Liver (tissue), 9 donors: Measurements from ENCODE around the gene MKS1. TPM values are rescaled to one million over a fixed set of nuclear protein-coding genes. Genes with fewer than 3 reads are reported as not detected.
A peak's percentile ranks its signal among the peaks of the same experiment; 100 is the strongest.

Source experiments
- DNase-seq: peaks from one replicate; pipeline ENCODE4 v3.0.0-alpha.2; 2017; ENCODE audit warnings: low spot score
- H3K27ac ChIP-seq, 2 donors: one replicate each; pipeline ENCODE4 v1.7.0; 2013; ENCODE audit warnings: inconsistent platforms in 2 of 2, low read length in 2 of 2, control low read depth in 1 of 2, low read depth in 1 of 2, mild to moderate bottlenecking in 1 of 2
- H3K27me3 ChIP-seq, 4 donors: one replicate each; pipeline versions ENCODE4 v1.6.1 to v1.7.0; 2013; ENCODE audit warnings: low read length in 3 of 4, inconsistent platforms in 1 of 4, mild to moderate bottlenecking in 1 of 4, moderate library complexity in 1 of 4; ENCODE audit not compliant: control insufficient read depth in 4 of 4, insufficient read depth in 4 of 4
- H3K36me3 ChIP-seq, 4 donors: one replicate each; pipeline versions ENCODE4 v1.6.1 to v1.7.0; 2013; ENCODE audit warnings: low read length in 3 of 4, mild to moderate bottlenecking in 3 of 4, low read depth in 1 of 4, moderate library complexity in 1 of 4; ENCODE audit not compliant: control insufficient read depth in 4 of 4, insufficient read depth in 3 of 4
- H3K4me1 ChIP-seq, 4 donors: one replicate each; pipeline versions ENCODE4 v1.6.1 to v1.7.0; 2013; ENCODE audit warnings: low read length in 3 of 4, mild to moderate bottlenecking in 3 of 4, moderate library complexity in 1 of 4; ENCODE audit not compliant: control insufficient read depth in 4 of 4, insufficient read depth in 4 of 4
- H3K4me3 ChIP-seq, 3 donors: one replicate each; pipeline versions ENCODE4 v1.6.1 to v1.7.0; 2013; ENCODE audit warnings: low read length in 3 of 3, control low read depth in 1 of 3, low read depth in 1 of 3, mild to moderate bottlenecking in 1 of 3
- H3K9ac ChIP-seq, 2 donors: one replicate each; pipeline ENCODE4 v1.7.0; 2013; ENCODE audit warnings: low read length in 2 of 2, mild to moderate bottlenecking in 2 of 2, moderate library complexity in 2 of 2, control low read depth in 1 of 2, low read depth in 1 of 2
- H3K9me3 ChIP-seq, 4 donors: one replicate each; pipeline versions ENCODE4 v1.6.1 to v1.7.0; 2013; ENCODE audit warnings: low read length in 3 of 4; ENCODE audit not compliant: control insufficient read depth in 4 of 4
- CTCF ChIP-seq: fragments of 150-350 bp; IDR thresholded peaks from 2 replicates; pipeline ENCODE4 v1.5.1; 2017; ENCODE audit warnings: improper control_type of control experiment, low read depth, low read length; ENCODE audit not compliant: missing input control
- EGR1 ChIP-seq, 2 donors: IDR thresholded peaks; 2 replicates each; pipeline ENCODE4 v1.6.1; 2016 to 2018; ENCODE audit warnings: antibody characterized with exemption in 2 of 2, low read depth in 2 of 2
- FOXA1 ChIP-seq: IDR thresholded peaks from 2 replicates; pipeline ENCODE4 v1.6.1; 2016; ENCODE audit warnings: antibody characterized with exemption
- GABPA ChIP-seq, 2 donors: IDR thresholded peaks in 1 of 2; conservative IDR thresholded peaks in 1 of 2; 2 replicates each; pipeline ENCODE4 v1.6.1; 2016; ENCODE audit warnings: antibody characterized with exemption in 2 of 2, mild to moderate bottlenecking in 1 of 2, moderate library complexity in 1 of 2
- HNF4A ChIP-seq, 2 donors: conservative IDR thresholded peaks; 2 replicates each; pipeline ENCODE4 v1.6.1; 2016; ENCODE audit warnings: antibody characterized with exemption in 2 of 2, mild to moderate bottlenecking in 2 of 2
- HNF4G ChIP-seq: IDR thresholded peaks from 2 replicates; pipeline ENCODE4 v1.6.1; 2016; ENCODE audit warnings: antibody characterized with exemption
- MAX ChIP-seq: IDR thresholded peaks from 2 replicates; pipeline ENCODE4 v1.6.1; 2016; ENCODE audit warnings: antibody characterized with exemption
- REST ChIP-seq: IDR thresholded peaks from 2 replicates; pipeline ENCODE4 v1.6.1; 2016; ENCODE audit warnings: antibody characterized with exemption, mild to moderate bottlenecking
- RXRA ChIP-seq, 2 donors: IDR thresholded peaks; 2 replicates each; pipeline ENCODE4 v1.6.1; 2017 to 2018; ENCODE audit warnings: antibody characterized with exemption in 2 of 2, mild to moderate bottlenecking in 1 of 2
- TAF1 ChIP-seq: conservative IDR thresholded peaks from 2 replicates; pipeline ENCODE4 v1.6.1; 2016; ENCODE audit warnings: antibody characterized with exemption, mild to moderate bottlenecking
- YY1 ChIP-seq: IDR thresholded peaks from 2 replicates; pipeline ENCODE4 v1.6.1; 2016; ENCODE audit warnings: antibody characterized with exemption, mild to moderate bottlenecking
- WGBS: extraction: QIAGEN DNeasy Blood & Tissue Kit; methylation state at CpG from one replicate; pipeline ENCODE4 v1.1.7; 2013; 5-methylcytosine and 5-hydroxymethylcytosine counted together
- polyA plus RNA-seq, 2 donors: library from polyadenylated mRNA; stranded (reverse) in 1 of 2; unstranded in 1 of 2; fragments of 200-250 nt in 1 of 2; fragments of >200 nt in 1 of 2; fragmentation: Nextera tagmentation in 1 of 2; extraction: Ambion mirVana in 1 of 2; gene quantifications; one replicate each; pipeline versions ENCODE4 v1.2.1 to v1.2.3, GENCODE V29; 2013 to 2015
- total RNA-seq, 2 donors: library from RNA; depleted of rRNA; stranded (reverse); fragments of >200 nt; gene quantifications; one replicate each; pipeline ENCODE4 v1.2.3, GENCODE V29; 2014
- donor health status: healthy.
- donor health status: healthy.
- donor health status: healthy.
- donor health status: healthy.
- donor health status: healthy.

Gene MKS1
- total and polyA plus RNA-seq, 4 donors, result 4.4 to 7.9 (median 5.1) TPM

- Histone ChIP-seq H3K27me3 (peaks cover 0 to 4% (median 2%) of the 10 kb centered on the region in 4 donors), H3K4me3 (no peak overlapping the region), H3K9me3 (no peaks in the 10 kb centered on the region), H3K4me1 (no peaks in the 10 kb centered on the region), H3K27ac (no peak overlapping the region), H3K9ac (no peak overlapping the region), H3K36me3 (no peaks in the 10 kb centered on the region)
- 95% methylated on average over 7 of the region's 7 CpGs for WGBS
- TF ChIP-seq HNF4A (conservative IDR thresholded peaks at IDR 0.05), result no peak
- TF ChIP-seq HNF4G, result no peak
- no peak for TF ChIP-seq YY1
- TF ChIP-seq EGR1 (IDR thresholded peaks at IDR 0.05; ENCODE audit: low read depth in 2 of 2), result no peak
- no peak for TF ChIP-seq CTCF
- no peak for TF ChIP-seq TAF1
- peak; percentile 22 for DNase-seq
These were observed 47.1 kb upstream of the MKS1 start for GRCh38 chr17:58265902-58266875.

- Histone ChIP-seq H3K36me3 (no peaks in the 10 kb centered on the region), H3K4me1 (no peaks in the 10 kb centered on the region), H3K9me3 (no peaks in the 10 kb centered on the region), H3K4me3 (no peak overlapping the region), H3K27me3 (peaks cover 0 to 4% (median 2%) of the 10 kb centered on the region in 4 donors), H3K27ac (no peak overlapping the region), H3K9ac (no peak overlapping the region)
- no peak for DNase-seq
- TF ChIP-seq MAX (no peak), YY1 (no peak)
- WGBS, result 84% methylated on average over 4 of the region's 4 CpGs
These were observed 46.2 kb upstream of the MKS1 start for GRCh38 chr17:58265271-58265670.

- WGBS, result 75% methylated on average over 6 of the region's 6 CpGs
- H3K9ac ChIP-seq, result no peak overlapping the region
- H3K9me3 ChIP-seq, result no peaks in the 10 kb centered on the region
- DNase-seq, result peak; percentile 22
- no peak for TF ChIP-seq GABPA (IDR thresholded peaks at IDR 0.05 in 1 of 2, conservative IDR thresholded peaks at IDR 0.05 in 1 of 2)
- no peak for TF ChIP-seq REST
- no peak for TF ChIP-seq RXRA (IDR thresholded peaks at IDR 0.05)
- no peak for TF ChIP-seq HNF4G
- no peak for TF ChIP-seq FOXA1
- no peak overlapping the region for H3K27ac ChIP-seq
- no peak overlapping the region for H3K4me3 ChIP-seq
- H3K36me3 ChIP-seq, result no peaks in the 10 kb centered on the region
- H3K4me1 ChIP-seq, result no peaks in the 10 kb centered on the region
- peaks cover 0 to 4% (median 2%) of the 10 kb centered on the region in 4 donors for H3K27me3 ChIP-seq
These were observed 45.5 kb upstream of the MKS1 start for GRCh38 chr17:58264407-58265103.
